Stimulated activated CD4-positive, alpha-beta T cell treated with anti-CD3 and anti-CD28 coated beads, Interleukin-1b, Interleukin-23, amount 100 ng/mL, for 48 hours (primary cell): ENCODE results near the gene PAGE1.
"Not testable (repeated sequence)": the region's sequence is repeated elsewhere in the genome, so short reads cannot be mapped to it uniquely, and the experiment has no call there.

ENCODE experiments used
- DNase-seq: peaks from one replicate; pipeline ENCODE4 v3.0.0-alpha.2; 2020

The PAGE1 gene

GRCh38 chrX:49695276-49696180 is at the start of gene PAGE1:
Gene PAGE1, minus strand, starts transcription at chrX:49695984. Its CDS starts 1,214 bp downstream, at chrX:49694770.
- DNase-seq, result no peak

GRCh38 chrX:49741501-49741900 is 45.7 kb upstream of the PAGE1 start:
- DNase-seq, result not testable (repeated sequence)

- DNase-seq, result no peak
Measured at GRCh38 chrX:49727847-49728246, 32.1 kb upstream of the PAGE1 start.

- DNase-seq, result no peak
Measured at GRCh38 chrX:49726966-49727365, 31.2 kb upstream of the PAGE1 start.

DNA sequence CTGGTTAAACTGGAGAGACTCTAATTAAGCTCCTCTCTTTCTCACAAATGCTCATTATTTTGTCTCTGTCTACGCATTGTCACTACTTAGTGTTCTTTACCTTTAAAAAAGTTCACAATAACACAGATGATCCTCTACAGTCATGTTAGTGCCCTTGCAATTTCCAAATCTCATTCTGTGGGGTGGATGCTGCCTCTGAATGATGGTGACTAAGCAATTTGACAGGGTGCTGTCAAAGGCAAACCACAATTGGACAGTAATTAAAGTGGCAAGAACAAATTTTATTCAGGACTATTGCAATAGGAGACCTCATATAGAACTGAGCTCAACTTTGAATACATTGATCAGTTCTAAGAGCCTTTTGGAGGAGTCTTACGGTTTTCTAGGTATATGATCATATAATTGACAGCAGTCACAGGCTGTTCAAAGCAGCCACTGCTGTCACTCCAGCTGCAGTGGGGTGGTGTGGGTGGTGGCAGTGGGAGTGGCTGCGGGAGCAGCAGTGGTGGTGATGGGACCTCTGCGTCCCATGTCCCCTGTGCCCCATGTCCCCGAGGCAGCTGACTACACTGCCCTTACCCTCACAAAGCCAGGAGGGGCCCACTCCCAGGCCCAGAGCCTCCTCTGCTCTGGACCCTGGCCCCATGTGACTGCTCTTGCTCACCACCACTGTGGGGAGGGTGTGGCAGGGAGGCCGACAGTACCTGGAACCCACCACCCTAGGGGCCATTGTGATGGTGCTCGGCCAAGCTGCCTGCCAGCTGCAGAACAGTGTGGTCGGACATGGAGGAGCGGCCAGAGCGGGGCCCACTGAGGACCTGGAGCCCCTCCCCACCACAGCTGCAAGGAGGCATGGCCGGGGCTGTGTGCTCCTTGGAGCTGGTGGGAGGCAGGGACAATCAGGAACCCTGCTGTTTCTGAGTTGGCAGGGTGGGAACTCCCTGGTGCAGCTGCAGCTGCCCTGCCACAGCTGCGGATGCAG is 30.4 kb upstream of the PAGE1 start:
- DNase-seq, result no peak

- no peak for DNase-seq
Measured at GRCh38 chrX:49725401-49725800, 29.6 kb upstream of the PAGE1 start.

- DNase-seq, result not testable (repeated sequence)
Measured at GRCh38 chrX:49720106-49720505, 24.3 kb upstream of the PAGE1 start.

DNA sequence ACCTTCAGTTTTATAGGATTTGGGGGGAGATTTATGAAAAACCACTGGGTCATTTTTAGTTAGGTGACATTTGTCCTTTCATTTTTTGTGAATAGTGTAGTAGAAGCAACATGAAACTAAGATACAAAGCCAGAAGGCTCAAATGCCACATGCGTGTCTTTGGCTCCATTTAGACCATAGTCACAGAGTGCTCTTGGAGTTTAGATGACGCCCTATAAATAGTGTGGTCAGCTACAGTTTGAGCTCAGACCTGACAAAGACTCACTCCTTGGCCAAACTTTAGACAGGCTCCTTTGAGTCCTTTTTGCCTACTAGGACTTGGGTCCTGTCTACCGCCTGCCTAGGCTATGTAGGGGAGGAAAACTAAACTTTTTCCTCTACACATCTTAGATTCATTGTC is 16.8 kb upstream of the PAGE1 start:
- no peak for DNase-seq

DNA sequence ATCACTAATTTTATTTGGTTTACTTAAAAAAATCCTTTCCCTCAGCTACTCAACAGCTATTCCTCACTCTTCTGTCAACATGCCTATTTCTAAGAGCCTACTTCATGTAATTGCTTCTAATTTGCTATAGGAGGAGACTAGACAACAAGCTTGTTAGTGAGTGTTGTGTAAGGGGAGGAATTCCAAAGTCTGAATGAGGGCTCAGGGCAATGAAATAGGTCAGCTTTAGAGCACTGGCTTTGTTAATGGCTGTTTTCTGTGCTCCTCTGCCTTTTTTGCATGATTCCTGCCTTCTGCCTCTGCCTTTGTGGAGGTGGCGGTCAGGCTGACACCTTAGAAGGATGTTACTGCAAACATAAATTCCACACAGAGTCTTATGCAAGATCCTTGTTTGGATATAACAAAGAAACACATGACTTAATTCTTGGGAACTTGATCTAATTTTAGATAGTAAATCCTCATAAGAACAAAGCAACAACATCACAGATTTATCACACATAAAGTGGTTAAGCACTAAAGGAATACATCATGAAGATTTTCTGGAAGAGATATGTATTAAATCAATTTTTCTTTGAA is 15.0 kb upstream of the PAGE1 start:
- no peak for DNase-seq

DNA sequence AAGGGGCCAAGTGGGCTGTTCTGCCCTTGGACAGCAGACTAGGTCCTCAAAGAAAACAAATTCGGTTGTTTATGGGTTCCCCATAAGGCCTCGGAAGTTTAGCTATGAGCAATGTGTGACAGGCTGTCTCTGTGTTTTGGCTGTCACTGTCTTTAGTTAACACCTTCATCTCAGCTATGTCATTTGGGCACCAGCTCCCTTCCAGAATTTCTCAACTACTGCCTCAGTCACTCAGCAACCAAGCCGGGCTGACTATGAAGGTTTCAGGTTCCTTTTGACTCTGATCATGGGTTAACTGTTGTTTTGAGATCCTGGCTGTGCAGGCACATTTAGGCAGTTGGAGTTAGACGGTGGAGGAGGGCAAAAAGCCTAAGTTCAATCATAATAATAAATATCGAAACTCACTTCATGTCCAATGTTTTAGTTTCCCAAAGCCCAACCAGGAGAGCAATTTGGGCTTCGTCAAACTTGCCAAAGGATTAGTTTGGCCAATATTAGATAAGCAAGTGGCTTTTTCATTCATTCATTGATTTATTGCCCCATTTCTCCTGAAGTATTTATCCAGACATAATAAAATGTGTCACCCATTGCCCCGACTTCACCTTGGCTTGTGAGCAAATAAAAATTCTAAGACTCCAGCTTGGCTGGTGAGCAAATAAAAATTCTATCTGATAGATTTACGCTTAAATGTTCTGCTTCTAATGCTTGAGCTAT is 9.1 kb upstream of the PAGE1 start:
- DNase-seq, result peak; percentile 5

DNA sequence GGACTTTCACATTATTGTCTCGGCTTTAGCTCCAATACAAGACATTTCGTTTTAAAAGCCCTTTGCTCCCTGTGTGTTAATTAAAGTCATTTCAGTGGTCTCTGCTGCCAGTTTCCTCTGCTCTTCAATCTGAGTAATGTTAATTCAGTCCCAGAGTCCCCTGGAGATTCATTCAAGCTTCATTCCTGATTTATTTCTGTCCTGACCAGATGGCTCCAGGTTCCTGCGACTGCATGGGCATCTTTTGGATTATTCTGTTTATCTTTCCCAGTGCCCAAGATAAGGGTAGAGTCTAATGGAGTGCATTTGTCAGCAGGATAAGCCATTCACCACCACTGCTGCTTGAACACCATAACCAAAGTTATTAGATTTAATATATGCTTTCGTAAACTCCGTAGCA is 6.1 kb upstream of the PAGE1 start:
- no peak for DNase-seq

DNA sequence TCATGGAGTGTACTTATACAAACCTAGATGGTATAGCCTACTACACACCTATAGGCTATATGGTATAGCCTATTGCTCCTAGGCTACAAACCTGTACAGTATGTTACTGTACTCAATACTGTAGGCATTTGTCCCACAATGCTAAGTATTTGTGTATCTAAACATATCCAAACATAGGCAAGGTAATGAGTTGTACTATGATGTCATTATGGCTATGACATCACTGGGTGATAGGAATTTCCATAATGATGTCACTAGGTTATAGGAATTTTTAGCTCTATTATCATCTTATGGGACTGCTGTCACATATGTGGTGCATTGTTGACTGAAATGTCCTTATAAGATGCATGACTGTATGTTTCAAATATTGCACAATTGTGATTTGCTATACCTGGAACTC is 5.5 kb upstream of the PAGE1 start:
- no peak for DNase-seq

DNA sequence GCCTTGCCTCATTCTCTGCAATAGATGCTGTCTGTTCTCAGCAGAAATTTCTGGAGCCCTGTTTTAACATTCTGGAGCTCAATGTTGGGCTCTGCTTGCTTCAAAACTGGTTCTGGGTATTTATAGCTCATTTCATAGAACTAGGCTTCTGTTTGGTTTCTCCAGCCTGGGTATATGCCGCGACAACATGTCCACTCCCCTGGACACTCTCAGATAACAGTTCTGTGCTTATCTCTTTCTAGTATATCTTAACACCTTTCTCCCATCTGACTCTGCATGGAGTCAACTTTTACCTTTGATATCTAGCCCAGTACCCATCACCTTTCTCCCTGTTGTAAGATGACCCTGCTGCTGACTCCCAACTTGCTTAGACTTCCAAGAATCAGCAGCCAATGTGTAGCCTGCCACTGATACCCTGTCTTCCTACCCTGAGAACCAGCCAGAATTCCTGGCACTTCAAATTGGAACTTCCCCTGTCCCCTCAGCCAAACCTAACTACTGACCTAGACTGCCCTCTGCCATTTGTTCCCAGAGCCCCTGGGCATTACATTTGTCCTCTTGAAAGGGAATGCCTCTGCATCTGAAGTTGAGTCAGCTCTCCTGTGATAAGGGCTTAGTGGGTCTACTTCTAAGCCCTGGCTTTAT is 20.6 kb downstream of the PAGE1 start:
- DNase-seq, result no peak

- DNase-seq, result no peak
Measured at GRCh38 chrX:49673394-49673793, 22.4 kb downstream of the PAGE1 start.

DNA sequence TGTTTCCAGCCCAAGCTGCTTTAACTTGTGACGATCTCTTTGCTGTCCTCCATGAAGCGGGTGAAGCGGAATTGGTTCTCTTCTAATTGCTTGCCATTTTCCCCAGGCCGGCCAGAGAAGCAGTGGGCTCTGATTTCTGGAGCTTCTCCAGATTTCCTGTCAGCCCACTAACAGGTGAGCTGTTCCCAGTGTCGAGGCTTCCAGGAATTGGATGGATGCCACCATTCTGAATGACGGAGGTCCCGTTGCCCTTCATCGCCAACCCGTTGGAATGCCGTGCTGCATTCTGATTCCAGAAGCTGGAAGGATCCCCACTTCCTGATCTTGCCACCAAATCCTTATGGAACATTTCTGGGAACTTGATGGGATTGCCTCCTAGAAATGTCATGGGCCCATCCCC is 31.0 kb downstream of the PAGE1 start:
- no peak for DNase-seq

DNA sequence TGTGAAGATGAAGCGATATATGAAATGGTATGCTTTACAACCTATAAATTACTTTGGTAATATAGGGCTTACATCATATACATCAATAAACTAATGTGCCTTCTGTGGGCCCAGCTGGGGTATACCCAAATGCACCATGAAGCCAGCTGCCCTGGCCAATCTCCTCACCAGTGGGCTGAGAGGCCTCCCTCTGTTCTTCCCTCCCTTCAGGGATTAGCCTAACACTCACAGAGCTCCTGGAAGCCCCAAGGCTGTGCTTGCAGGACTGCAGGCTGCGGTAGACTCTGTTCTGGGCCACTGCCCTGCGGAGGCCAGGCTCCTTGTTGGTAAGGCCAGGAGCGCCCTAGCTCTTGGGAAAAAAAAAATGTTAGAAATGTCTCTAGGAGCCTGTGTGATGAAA is 33.9 kb downstream of the PAGE1 start:
- no peak for DNase-seq

DNA sequence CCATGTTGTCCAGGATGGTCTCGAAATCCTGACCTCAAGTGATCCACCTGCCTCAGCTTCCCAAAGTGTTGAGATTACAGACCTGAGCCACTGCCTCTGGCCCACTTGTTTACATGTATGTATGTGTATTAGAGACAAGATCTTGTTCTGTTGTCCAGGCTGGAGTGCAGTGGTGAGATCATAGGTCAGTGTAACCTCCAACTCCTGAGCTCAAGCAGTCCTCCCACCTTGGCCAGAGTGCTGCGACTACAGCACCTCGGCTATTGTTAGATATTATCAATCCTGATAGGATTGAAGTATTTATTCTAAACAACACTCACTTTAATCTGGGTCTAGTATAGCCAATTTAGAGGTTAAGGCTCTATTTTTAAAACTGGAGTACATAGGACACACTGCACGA is 36.0 kb downstream of the PAGE1 start:
- no peak for DNase-seq

DNA sequence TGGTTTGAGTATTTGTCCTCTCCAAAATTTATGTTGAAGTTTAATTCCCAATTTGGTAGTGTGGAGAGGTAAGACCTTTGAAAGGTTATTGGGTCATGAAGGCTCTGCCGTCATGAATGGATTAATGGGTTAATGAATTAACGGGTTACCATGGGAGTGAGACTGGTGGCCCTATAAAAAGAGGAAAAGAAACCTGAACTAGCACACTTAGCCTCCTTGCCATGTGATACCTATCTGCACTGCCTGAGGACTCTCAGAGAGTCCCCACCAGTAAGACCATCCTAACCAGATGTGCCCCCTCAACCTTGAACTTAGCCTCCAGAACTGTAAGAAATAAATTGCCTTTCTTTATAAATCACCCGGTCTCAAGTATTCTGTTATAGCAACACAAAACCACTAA is 39.3 kb downstream of the PAGE1 start:
- DNase-seq, result no peak

DNA sequence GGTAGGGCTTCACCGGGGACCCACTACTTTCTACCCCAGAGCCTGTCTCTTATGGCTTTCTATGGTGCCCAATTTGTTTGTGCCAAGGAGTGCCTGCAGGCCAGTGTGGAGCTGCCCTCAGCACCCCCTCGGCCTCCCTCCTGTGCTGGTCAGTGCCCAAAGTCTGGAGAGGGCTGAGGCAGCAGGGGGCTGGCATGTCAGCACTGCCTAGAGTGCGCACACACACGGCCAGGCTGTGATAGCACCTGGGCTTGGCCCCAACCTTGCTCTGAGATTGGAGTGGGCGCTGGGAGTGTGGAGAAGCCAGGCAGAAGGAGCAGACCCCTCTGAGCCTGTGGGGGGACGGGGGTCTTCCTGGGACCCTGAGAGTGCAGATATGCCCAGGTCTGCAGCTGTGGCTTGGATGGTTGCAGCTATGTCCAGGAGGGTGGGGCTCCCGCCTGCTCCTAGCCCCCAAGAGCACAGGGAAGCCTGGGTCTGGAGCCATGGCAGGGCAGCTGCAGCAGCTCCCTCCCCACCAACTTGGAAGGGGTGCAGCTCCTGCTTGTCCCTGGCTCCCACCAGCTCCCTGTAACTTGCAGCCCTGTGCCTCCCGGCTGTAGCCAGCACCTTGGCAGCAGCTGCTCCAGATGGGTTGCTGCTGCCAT is 50.7 kb downstream of the PAGE1 start:
- no peak for DNase-seq
